GM19395 (cell line): ENCODE data around the gene RAB11FIP5.

Source experiments
- ATAC-seq: cut with Tn5 transposase; IDR thresholded peaks from one replicate; pipeline ENCODE4 v1.9.1; 2021; ENCODE audit warnings: mild to moderate bottlenecking, moderate library complexity; ENCODE audit not compliant: unreplicated experiment

RAB11FIP5 gene

DNA sequence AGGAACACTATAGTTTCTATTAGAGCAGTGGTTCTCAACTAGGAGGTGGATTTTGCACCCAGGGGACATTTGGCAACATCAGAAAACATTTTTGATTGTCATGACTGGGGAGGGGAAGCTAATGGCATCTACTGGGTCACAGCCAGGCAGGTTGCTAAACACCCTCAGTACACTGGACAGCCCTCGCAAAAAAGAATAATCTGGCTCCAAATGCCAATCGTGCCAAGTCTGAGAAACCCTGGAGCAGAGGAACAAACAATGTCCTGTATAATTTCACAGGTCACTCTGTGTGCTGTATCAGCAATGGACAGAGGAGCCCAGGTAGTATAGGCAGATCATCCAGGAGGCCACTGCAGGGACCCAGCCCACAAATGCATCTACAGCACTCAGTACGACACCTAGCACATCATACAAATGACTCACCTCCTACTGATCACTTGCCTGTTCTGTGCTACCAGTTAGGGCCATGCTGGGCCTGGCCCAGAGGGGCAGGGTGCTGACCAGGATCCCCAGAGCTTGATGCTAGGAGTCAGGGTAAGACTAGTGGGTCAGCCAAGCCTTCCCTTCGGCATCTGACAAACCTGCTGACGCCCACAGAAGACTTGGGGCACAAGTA, 78.9 kb downstream of the RAB11FIP5 start:
- no peak for ATAC-seq

DNA sequence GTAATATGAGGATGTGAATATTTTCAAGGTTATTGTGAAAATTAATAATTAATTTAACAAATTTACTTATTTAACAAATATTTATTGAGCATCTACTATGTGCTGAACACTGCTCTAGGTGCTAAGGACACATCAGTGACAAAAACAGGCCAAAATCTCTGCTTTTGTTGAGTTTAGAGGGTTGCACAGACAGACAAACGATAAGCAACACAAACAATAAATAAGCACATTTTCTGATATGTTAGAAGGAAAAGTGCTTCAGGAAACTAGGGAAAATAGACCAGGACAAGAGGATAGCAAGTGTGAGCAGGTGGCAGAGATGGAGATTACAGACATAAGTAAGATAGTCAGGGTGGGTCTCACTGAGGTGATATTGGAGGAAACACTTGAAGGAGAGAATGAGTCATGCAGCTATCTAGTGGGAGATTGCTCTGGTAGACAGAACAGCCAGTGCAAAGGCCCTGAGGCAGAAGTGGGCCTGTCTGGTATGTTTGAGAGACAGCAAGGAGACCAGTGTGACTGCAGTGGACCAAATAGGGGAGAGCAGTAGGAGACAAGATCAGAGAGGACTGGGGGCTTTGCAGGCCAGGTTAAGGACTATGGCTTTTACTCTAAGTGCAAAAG, 79.5 kb downstream of the RAB11FIP5 start:
- no peak for ATAC-seq

DNA sequence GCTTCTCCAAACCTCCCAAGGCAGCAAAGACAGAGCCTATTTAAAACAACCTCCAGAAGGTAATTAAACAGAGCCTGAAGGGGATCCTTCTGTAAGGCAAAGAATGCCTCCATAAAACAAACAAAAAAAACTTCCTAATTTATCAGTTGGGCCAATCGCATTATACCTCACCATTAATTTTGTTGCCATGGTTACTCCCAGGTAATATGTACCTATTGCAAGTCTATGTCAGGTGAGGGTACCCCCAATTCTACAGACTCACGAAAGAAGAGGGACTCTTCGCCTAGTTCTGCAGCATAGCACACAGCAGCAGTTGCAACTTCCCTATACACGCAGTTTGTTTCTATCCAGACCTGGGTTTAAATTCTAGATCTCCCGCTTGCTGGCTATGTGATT, 80.0 kb downstream of the RAB11FIP5 start:
- no peak for ATAC-seq

DNA sequence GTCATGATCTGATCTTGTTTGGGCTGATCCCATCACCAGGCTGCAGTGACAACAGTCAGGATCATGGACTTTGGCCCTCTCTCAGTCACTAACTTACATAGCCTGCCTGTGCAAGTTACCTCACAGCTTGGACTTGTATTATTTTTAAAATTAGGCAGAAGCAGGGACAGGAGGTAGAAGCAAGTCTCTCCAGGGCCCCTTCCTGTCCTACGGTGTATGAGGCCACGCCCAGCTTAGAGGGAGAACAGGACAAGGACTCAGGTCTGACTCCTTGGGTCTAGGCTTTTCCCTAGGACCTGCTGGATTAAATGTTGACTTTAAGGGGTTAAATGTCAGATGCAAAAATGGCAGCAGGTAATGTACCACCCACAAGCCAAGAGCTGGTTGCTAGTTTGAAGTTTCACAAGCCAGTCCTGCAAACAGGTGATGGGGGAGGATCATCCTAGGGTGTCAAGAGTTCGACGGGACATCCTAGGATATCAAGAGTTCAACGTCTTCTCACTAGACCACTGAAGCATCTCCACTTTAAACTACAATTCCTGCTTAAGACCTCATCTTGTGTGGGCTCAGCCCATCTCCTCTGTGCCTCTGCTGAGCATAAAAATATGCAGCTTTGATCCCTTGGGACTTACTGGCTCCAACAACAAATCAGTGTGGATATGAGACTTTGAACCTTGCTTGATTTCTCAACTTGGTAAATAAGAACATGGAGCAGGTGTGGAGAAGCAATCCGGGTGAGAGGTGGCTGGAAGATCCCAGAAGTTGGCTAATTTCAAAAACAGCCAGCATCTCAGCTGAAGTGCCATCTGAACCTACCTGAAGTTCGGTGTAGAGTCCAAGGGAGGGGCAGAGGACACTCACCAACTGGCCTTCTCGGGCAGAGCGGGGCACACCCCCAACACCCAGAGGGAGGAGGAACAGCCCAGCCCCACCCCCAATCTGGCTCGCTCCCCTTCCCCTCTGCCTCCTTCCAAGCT, 80.7 kb downstream of the RAB11FIP5 start:
- ATAC-seq = no peak

DNA sequence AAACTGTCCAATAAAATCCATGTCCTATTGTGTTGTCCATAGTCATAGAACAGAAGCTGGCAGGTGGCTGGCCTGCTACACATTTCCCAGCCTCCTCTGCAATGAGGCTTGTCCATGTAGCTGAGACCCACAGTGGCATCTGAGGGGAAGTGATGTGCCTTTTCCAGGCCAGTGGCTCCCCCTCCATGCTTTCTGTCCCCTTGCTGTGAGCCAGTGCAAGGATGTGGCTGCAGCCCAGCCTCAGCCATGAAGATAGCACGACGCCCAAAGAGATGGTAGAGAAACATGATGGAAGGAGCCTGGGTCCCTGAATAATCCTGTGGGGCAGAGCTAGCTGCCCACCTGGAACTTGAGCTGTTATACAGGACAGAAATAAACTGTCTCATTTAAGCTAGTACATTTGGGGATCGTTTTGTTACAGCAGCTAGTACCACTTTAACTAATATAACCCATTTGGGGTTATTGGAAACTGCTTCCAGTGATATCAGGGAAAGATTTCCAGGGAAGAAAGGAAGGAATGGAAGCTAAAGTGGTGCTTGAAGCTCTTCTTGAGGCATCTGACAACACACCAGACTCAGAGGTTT, 81.6 kb downstream of the RAB11FIP5 start:
- ATAC-seq = no peak

GRCh38 chr2:73028841-73029240, 83.9 kb downstream of the RAB11FIP5 start:
- no peak for ATAC-seq

GRCh38 chr2:73027340-73027739, 85.4 kb downstream of the RAB11FIP5 start:
- ATAC-seq = no peak

DNA sequence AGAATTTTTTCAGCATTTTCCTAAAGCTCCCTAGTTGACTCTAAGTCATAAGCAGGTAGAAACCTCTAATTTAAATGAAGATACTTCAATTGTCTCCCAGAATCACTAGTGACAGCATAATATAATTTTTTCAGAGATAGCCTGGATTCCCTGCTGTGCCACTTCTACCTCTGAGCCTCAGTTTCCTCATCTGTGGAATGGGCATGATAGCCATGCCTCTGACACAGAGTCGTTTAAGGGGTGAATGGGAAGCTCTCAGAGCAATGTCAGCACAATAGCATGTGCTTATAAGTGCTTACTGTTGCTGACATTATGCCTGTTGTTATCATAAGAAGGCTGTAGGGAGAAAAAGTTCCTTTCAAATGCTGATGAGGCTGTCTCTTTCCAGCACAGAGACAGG, 89.3 kb downstream of the RAB11FIP5 start:
- ATAC-seq = no peak
